ENCODE measurements around the gene CCDC170.

Gene CCDC170

DNA sequence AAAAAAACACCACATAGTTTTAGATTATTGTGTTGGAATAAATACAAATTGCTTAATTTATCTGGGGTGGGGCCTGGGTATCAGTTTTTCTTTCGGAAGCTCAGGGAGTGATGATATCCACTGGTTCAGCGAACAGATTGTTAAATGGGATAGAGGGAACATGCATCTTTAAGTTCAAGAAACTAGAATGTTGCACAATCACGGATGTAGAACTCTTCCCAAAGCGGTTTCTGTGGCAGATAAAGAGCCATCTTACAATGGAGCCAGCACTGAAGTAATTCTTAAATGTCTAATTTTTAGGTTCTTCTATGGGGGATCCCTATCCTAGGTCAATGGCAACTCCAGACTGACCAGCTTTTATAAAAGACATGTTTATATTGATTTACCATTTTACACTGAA is 32.1 kb upstream of the CCDC170 start:
- no peaks in the 10 kb centered on the region for H4K20me1 ChIP-seq (ENCODE audit: insufficient read depth, low read length, poor library complexity, severe bottlenecking)
- H3F3A ChIP-seq (ENCODE audit: low read depth), result no peaks in the 10 kb centered on the region
- no peak overlapping the region for H2AFZ ChIP-seq (ENCODE audit: low read length)
- H3K9ac ChIP-seq (ENCODE audit: low read depth, low read length, poor library complexity, severe bottlenecking), result no peak overlapping the region
- peaks cover 4% of the 10 kb centered on the region; the same call in 1 of the 2 replicates for H3K79me2 ChIP-seq (ENCODE audit: insufficient read depth, low read length)
- no peak for TF ChIP-seq EZH2phosphoT487 (IDR thresholded peaks at IDR 0.05; ENCODE audit: borderline replicate concordance)
- TF ChIP-seq, protein P1, sequence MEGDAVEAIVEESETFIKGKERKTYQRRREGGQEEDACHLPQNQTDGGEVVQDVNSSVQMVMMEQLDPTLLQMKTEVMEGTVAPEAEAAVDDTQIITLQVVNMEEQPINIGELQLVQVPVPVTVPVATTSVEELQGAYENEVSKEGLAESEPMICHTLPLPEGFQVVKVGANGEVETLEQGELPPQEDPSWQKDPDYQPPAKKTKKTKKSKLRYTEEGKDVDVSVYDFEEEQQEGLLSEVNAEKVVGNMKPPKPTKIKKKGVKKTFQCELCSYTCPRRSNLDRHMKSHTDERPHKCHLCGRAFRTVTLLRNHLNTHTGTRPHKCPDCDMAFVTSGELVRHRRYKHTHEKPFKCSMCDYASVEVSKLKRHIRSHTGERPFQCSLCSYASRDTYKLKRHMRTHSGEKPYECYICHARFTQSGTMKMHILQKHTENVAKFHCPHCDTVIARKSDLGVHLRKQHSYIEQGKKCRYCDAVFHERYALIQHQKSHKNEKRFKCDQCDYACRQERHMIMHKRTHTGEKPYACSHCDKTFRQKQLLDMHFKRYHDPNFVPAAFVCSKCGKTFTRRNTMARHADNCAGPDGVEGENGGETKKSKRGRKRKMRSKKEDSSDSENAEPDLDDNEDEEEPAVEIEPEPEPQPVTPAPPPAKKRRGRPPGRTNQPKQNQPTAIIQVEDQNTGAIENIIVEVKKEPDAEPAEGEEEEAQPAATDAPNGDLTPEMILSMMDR (conservative IDR thresholded peaks at IDR 0.05; ENCODE audit: low read length), result no peak
- H3K4me2 ChIP-seq (ENCODE audit: low read depth, low read length, poor library complexity, severe bottlenecking), result no peak overlapping the region
- H3K27me3 ChIP-seq (ENCODE audit: insufficient read depth, low read length, poor library complexity, severe bottlenecking), result no peaks in the 10 kb centered on the region
- peaks cover 12% of the 10 kb centered on the region for H3K36me3 ChIP-seq (ENCODE audit: insufficient read depth, low read length)
- H3K9me2 ChIP-seq (replicated peaks; ENCODE audit: low read depth, low read length), result no peaks in the 10 kb centered on the region
- no peak overlapping the region for H3K4me3 ChIP-seq (ENCODE audit: low read length, poor library complexity, severe bottlenecking)
- peaks cover 7% of the 10 kb centered on the region for H3K4me1 ChIP-seq (ENCODE audit: insufficient read depth, low read length, poor library complexity, severe bottlenecking)
- H3K9me3 ChIP-seq (ENCODE audit: insufficient read depth, low read depth, low read length), result no peaks in the 10 kb centered on the region

GRCh38 chr6:151464702-151465101 is 29.1 kb upstream of the CCDC170 start:
- Histone ChIP-seq H2AFZ (ENCODE audit: low read length) (no peak overlapping the region), H3K79me2 (ENCODE audit: insufficient read depth, low read length) (no peaks in the 10 kb centered on the region), H4K20me1 (ENCODE audit: insufficient read depth, low read length, poor library complexity, severe bottlenecking) (no peaks in the 10 kb centered on the region), H3K9ac (ENCODE audit: low read depth, low read length, poor library complexity, severe bottlenecking) (no peak overlapping the region), H3K9me2 (replicated peaks; ENCODE audit: low read depth, low read length) (no peaks in the 10 kb centered on the region), H3K4me2 (ENCODE audit: low read depth, low read length, poor library complexity, severe bottlenecking) (no peak overlapping the region), H3F3A (ENCODE audit: low read depth) (no peaks in the 10 kb centered on the region; the same call in 1 of the 2 replicates), H3K9me3 (ENCODE audit: insufficient read depth, low read depth, low read length) (no peaks in the 10 kb centered on the region), H3K4me1 (ENCODE audit: insufficient read depth, low read length, poor library complexity, severe bottlenecking) (no peaks in the 10 kb centered on the region), H3K27me3 (ENCODE audit: insufficient read depth, low read length, poor library complexity, severe bottlenecking) (no peaks in the 10 kb centered on the region), H3K36me3 (ENCODE audit: insufficient read depth, low read length) (peaks cover 6% of the 10 kb centered on the region), H3K4me3 (ENCODE audit: low read length, poor library complexity, severe bottlenecking) (no peak overlapping the region)
- no peak for TF ChIP-seq EZH2phosphoT487 (IDR thresholded peaks at IDR 0.05; ENCODE audit: borderline replicate concordance)
- TF ChIP-seq, protein P1 (conservative IDR thresholded peaks at IDR 0.05; ENCODE audit: low read length), result no peak

DNA sequence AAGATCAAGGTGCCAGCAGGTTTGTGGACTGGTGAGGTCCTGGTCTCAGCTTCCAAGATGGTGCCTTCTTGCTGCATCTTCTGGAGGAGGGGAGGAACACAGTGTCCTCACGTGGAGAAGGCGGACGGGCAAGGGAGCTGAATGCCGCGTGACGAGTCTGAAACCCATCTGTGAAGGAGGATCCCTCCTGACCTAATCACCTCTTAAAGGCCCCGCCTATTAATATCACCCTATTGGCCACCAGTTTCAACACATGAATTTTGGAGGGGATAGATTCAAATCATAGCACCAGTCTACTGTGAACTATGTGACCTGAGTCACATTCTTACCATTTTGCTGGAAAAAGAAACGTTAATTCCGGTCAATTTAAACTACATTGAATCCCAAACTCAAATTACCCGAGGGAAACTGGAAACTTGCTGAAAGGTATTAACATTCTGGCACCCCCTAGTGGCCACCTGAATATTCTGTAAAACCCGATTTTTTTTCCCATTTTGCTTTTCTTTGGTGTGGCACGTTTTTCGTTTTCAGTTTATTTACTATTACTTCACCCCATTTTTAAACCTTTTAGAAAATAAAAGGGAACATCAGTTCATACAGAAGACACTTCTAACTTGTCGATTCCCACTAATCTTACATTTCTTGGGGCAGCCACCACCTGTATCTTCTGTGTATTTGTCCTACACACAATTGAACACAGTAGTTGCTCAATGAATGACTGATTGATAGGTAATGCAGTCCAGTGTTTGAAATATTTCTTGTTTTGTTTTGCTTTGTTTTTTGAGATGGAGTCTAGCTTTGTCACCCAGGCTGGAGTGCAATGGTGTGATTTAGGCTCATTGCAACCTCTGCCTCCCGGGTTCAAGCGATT is 17.9 kb upstream of the CCDC170 start:
- H3F3A ChIP-seq (ENCODE audit: low read depth), result 0 out of 2 replicates have a peak, but pooled peaks cover 2% of the 10 kb centered on the region
- H3K4me2 ChIP-seq (ENCODE audit: low read depth, low read length, poor library complexity, severe bottlenecking), result peak overlapping the region; percentile 39
- H3K36me3 ChIP-seq (ENCODE audit: insufficient read depth, low read length), result no peaks in the 10 kb centered on the region
- H3K9ac ChIP-seq (ENCODE audit: low read depth, low read length, poor library complexity, severe bottlenecking), result no peak overlapping the region
- no peaks in the 10 kb centered on the region for H3K9me2 ChIP-seq (replicated peaks; ENCODE audit: low read depth, low read length)
- H3K27me3 ChIP-seq (ENCODE audit: insufficient read depth, low read length, poor library complexity, severe bottlenecking), result no peaks in the 10 kb centered on the region
- TF ChIP-seq, protein P1 (conservative IDR thresholded peaks at IDR 0.05; ENCODE audit: low read length), result peak; percentile 86
- no peak for TF ChIP-seq EZH2phosphoT487 (IDR thresholded peaks at IDR 0.05; ENCODE audit: borderline replicate concordance)
- no peaks in the 10 kb centered on the region for H3K79me2 ChIP-seq (ENCODE audit: insufficient read depth, low read length)
- H3K9me3 ChIP-seq (ENCODE audit: insufficient read depth, low read depth, low read length), result no peaks in the 10 kb centered on the region
- no peaks in the 10 kb centered on the region for H3K4me1 ChIP-seq (ENCODE audit: insufficient read depth, low read length, poor library complexity, severe bottlenecking)
- H4K20me1 ChIP-seq (ENCODE audit: insufficient read depth, low read length, poor library complexity, severe bottlenecking), result no peaks in the 10 kb centered on the region
- peak overlapping the region; percentile 59; the same call in 1 of the 2 replicates for H2AFZ ChIP-seq (ENCODE audit: low read length)
- H3K4me3 ChIP-seq (ENCODE audit: low read length, poor library complexity, severe bottlenecking), result no peak overlapping the region

All from Loucy (cell line).